Measurements from ENCODE around the gene CAPN14. TPM values are rescaled to one million over a fixed set of nuclear protein-coding genes. Genes with fewer than 3 reads are reported as not detected.

Gene CAPN14
- total and polyA plus RNA-seq, 10 donors, result 0.26 to 2.7 (median 0.92) TPM

GRCh38 chr2:31231571-31232302 is 14.4 kb upstream of the CAPN14 start:
- H3K4me3 ChIP-seq, result no peak overlapping the region
- H3K27me3 ChIP-seq (replicated peaks in 1 of 7), result no peaks in the 10 kb centered on the region
- 69 to 82% (median 79%) methylated on average over 15 of the region's 15 CpGs for WGBS, 5 donors
- H3K36me3 ChIP-seq, result no peaks in the 10 kb centered on the region
- no peak for DNase-seq
- H3K9me3 ChIP-seq, result no peaks in the 10 kb centered on the region
- no peak for TF ChIP-seq POLR2AphosphoS5 (IDR thresholded peaks at IDR 0.05)
- no peak for TF ChIP-seq POLR2A (IDR thresholded peaks at IDR 0.05)
- TF ChIP-seq, protein P1, sequence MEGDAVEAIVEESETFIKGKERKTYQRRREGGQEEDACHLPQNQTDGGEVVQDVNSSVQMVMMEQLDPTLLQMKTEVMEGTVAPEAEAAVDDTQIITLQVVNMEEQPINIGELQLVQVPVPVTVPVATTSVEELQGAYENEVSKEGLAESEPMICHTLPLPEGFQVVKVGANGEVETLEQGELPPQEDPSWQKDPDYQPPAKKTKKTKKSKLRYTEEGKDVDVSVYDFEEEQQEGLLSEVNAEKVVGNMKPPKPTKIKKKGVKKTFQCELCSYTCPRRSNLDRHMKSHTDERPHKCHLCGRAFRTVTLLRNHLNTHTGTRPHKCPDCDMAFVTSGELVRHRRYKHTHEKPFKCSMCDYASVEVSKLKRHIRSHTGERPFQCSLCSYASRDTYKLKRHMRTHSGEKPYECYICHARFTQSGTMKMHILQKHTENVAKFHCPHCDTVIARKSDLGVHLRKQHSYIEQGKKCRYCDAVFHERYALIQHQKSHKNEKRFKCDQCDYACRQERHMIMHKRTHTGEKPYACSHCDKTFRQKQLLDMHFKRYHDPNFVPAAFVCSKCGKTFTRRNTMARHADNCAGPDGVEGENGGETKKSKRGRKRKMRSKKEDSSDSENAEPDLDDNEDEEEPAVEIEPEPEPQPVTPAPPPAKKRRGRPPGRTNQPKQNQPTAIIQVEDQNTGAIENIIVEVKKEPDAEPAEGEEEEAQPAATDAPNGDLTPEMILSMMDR (IDR thresholded peaks at IDR 0.05 in 8 of 11, conservative IDR thresholded peaks at IDR 0.05 in 3 of 11), result no peak
- intact Hi-C loops (cut with DNase I; ENCODE audit: low total_unique reads), result loop anchor here (10.0 kb wide), 1 partner anchor 83 kb away; no protein-coding TSS in a partner anchor
- peaks cover 9 to 40% (median 29%) of the 10 kb centered on the region in 6 donors for H3K4me1 ChIP-seq
- no peak overlapping the region for H3K27ac ChIP-seq

DNA sequence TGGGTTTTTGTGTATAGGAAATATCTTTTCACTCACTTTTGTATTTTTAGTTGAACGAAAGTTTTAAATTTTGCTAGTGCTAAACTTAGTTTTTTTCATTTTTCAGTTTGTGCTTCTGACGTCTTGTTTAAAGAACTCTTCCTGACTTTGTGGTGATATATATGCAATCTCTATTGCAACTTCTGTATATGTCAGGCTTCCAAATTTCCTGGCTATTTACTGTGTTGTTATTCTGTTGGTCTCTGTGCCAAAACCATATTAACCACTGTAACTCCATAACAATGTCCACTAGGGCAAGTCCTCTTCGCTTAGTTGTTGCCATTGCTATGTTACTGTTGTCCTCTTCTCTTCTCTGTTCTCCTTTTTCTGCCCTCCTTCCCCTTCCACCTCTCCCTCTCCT is 13.4 kb upstream of the CAPN14 start:
- no peaks in the 10 kb centered on the region for H3K36me3 ChIP-seq
- H3K4me3 ChIP-seq, result no peak overlapping the region
- intact Hi-C loops (cut with DNase I; ENCODE audit: low total_unique reads), result loop anchor here (10.0 kb wide), 1 partner anchor 84 kb away; no protein-coding TSS in a partner anchor
- DNase-seq, result no peak
- TF ChIP-seq, protein P1 (IDR thresholded peaks at IDR 0.05 in 8 of 11, conservative IDR thresholded peaks at IDR 0.05 in 3 of 11), result no peak
- TF ChIP-seq POLR2A (IDR thresholded peaks at IDR 0.05) (no peak), POLR2AphosphoS5 (IDR thresholded peaks at IDR 0.05) (no peak)
- H3K4me1 ChIP-seq, result peaks cover 7 to 30% (median 24%) of the 10 kb centered on the region in 6 donors
- 67 to 91% (median 75%) methylated on average over 3 of the region's 3 CpGs for WGBS, 5 donors
- no peaks in the 10 kb centered on the region for H3K27me3 ChIP-seq (replicated peaks in 1 of 7)
- H3K9me3 ChIP-seq, result no peaks in the 10 kb centered on the region
- H3K27ac ChIP-seq, result no peak overlapping the region

DNA sequence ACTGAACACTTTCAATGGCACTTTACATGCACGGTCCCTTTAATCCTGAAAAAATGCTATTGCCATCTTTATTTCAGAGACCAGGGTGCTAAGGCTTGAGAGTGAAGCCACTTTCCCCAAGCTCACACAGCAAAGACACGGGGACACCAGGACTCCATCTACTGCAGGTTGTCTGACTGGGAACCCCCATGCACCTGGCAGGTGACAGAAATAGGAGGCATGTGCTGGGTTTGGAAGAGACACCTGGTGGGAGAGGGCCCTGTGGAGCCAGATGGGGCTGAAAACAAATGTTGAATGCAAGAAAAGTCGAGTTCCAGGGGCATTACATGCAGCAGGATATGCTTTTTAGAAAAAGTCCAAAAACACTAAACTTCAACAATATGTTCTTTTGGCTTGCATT is 11.4 kb upstream of the CAPN14 start:
- intact Hi-C loops (cut with DNase I; ENCODE audit: low total_unique reads), result no loop called here
- DNase-seq, result no peak
- no peak overlapping the region for H3K27ac ChIP-seq
- H3K36me3 ChIP-seq, result no peaks in the 10 kb centered on the region
- no peaks in the 10 kb centered on the region for H3K27me3 ChIP-seq (replicated peaks in 1 of 7)
- no peaks in the 10 kb centered on the region for H3K9me3 ChIP-seq
- H3K4me3 ChIP-seq, result no peak overlapping the region
- TF ChIP-seq, protein P1 (IDR thresholded peaks at IDR 0.05 in 8 of 11, conservative IDR thresholded peaks at IDR 0.05 in 3 of 11), result no peak
- TF ChIP-seq POLR2AphosphoS5 (IDR thresholded peaks at IDR 0.05) (no peak), POLR2A (IDR thresholded peaks at IDR 0.05) (no peak)
- 77 to 93% (median 85%) methylated on average over 3 of the region's 3 CpGs for WGBS, 5 donors
- peaks cover 0 to 10% (median 8%) of the 10 kb centered on the region in 6 donors for H3K4me1 ChIP-seq

GRCh38 chr2:31227711-31228125 is 10.4 kb upstream of the CAPN14 start:
- intact Hi-C loops (cut with DNase I; ENCODE audit: low total_unique reads), result no loop called here
- no peak overlapping the region for H3K4me3 ChIP-seq
- H3K27ac ChIP-seq, result no peak overlapping the region
- DNase-seq, result no peak
- peak in 1 of 3 donors; percentile 8 for TF ChIP-seq POLR2AphosphoS5 (IDR thresholded peaks at IDR 0.05)
- no peak for TF ChIP-seq POLR2A (IDR thresholded peaks at IDR 0.05)
- H3K4me1 ChIP-seq, result peaks cover 0 to 6% (median 0%) of the 10 kb centered on the region in 6 donors
- no peaks in the 10 kb centered on the region for H3K36me3 ChIP-seq
- 76 to 81% (median 79%) methylated on average over 9 to 10 of the region's 10 CpGs for WGBS, 5 donors
- H3K27me3 ChIP-seq (replicated peaks in 1 of 7), result no peaks in the 10 kb centered on the region
- H3K9me3 ChIP-seq, result no peaks in the 10 kb centered on the region
